Measurements from ENCODE around the gene EPHX1. TPM values are rescaled to one million over a fixed set of nuclear protein-coding genes. Genes with fewer than 3 reads are reported as not detected.
A peak's percentile ranks its signal among the peaks of the same experiment; 100 is the strongest.

EPHX1 gene
- total RNA-seq, 4 donors from 2014 or later, result 56.9 to 114 (median 90.6) TPM

GRCh38 chr1:225843426-225843795, 33.5 kb downstream of the EPHX1 start:
- Histone ChIP-seq H3K27ac (no peak overlapping the region), H3K4me3 (no peak overlapping the region), H3K36me3 (peaks cover 0 to 7% (median 2%) of the 10 kb centered on the region in 4 donors), H3K4me1 (peaks cover 0 to 15% (median 13%) of the 10 kb centered on the region in 4 donors), H3K27me3 (no peaks in the 10 kb centered on the region), H3K9me3 (no peaks in the 10 kb centered on the region)
- intact Hi-C loops (cut with DNase I; ENCODE audit: low total_unique reads), result loop anchor here (10.0 kb wide), 1 partner anchor 69 kb away; the partner anchor contains the start of gene SRP9
- WGBS, 2 donors (ENCODE audit: low coverage in 1 of 2), result 74 to 83% methylated on average over 5 to 6 of the region's 6 CpGs
- no peak for DNase-seq
- TF ChIP-seq POLR2AphosphoS5 (IDR thresholded peaks at IDR 0.05) (no peak), POLR2A (IDR thresholded peaks at IDR 0.05) (no peak), EP300 (IDR thresholded peaks at IDR 0.05; ENCODE audit: low read depth) (no peak), CTCF (IDR thresholded peaks at IDR 0.05) (no peak)
- in situ Hi-C loops (cut with MboI; ENCODE audit: low pct_ligation_motif_present in 1 of 4, low pct_unique_long_range_greater_than_20kb in 1 of 4, low sequenced_read_pairs in 3 of 4), result no loop called here

- peak overlapping the region in 1 of 4 donors; percentile 52 for H3K27ac ChIP-seq
- DNase-seq, result no peak
- in situ Hi-C loops (cut with MboI; ENCODE audit: low pct_ligation_motif_present in 1 of 4, low pct_unique_long_range_greater_than_20kb in 1 of 4, low sequenced_read_pairs in 3 of 4), result no loop called here
- H3K4me3 ChIP-seq, result no peak overlapping the region
- H3K36me3 ChIP-seq, result peaks cover 0 to 4% (median 1%) of the 10 kb centered on the region in 4 donors
- intact Hi-C loops (cut with DNase I; ENCODE audit: low total_unique reads), result loop anchor here (1.0 to 10.0 kb wide), 2 partner anchors 70 to 369 kb away; partner anchors contain the start of gene SRP9
- TF ChIP-seq CTCF (IDR thresholded peaks at IDR 0.05) (no peak), EP300 (IDR thresholded peaks at IDR 0.05; ENCODE audit: low read depth) (no peak), POLR2A (IDR thresholded peaks at IDR 0.05) (no peak), POLR2AphosphoS5 (IDR thresholded peaks at IDR 0.05) (peak in 2 of 3 donors; percentile 14 to 26)
- no peaks in the 10 kb centered on the region for H3K9me3 ChIP-seq
- H3K4me1 ChIP-seq, result peaks cover 0 to 21% (median 16%) of the 10 kb centered on the region in 4 donors
- H3K27me3 ChIP-seq, result no peaks in the 10 kb centered on the region
- WGBS, 2 donors (ENCODE audit: low coverage in 1 of 2), result 68 to 82% methylated on average over 3 to 18 of the region's 18 CpGs
These were observed 34.5 kb downstream of the EPHX1 start for GRCh38 chr1:225844236-225845061.

- WGBS, 2 donors (ENCODE audit: low coverage in 1 of 2), result 86% methylated on average over 14 of the region's 14 CpGs; no CpG with 5 or more reads in 1 of the 2 donors
- no peaks in the 10 kb centered on the region for H3K27me3 ChIP-seq
- TF ChIP-seq EP300 (IDR thresholded peaks at IDR 0.05; ENCODE audit: low read depth) (no peak), POLR2AphosphoS5 (IDR thresholded peaks at IDR 0.05) (no peak), CTCF (IDR thresholded peaks at IDR 0.05) (no peak), POLR2A (IDR thresholded peaks at IDR 0.05) (no peak)
- peaks cover 0 to 21% (median 18%) of the 10 kb centered on the region in 4 donors for H3K4me1 ChIP-seq
- DNase-seq, result no peak
- H3K9me3 ChIP-seq, result no peaks in the 10 kb centered on the region
- H3K4me3 ChIP-seq, result no peak overlapping the region
- H3K27ac ChIP-seq, result peak overlapping the region in 2 of 4 donors; percentile 37 to 52
- in situ Hi-C loops (cut with MboI; ENCODE audit: low pct_ligation_motif_present in 1 of 4, low pct_unique_long_range_greater_than_20kb in 1 of 4, low sequenced_read_pairs in 3 of 4) (no loop called here), intact Hi-C loops (cut with DNase I; ENCODE audit: low total_unique reads) (loop anchor here (1.0 to 10.0 kb wide), 2 partner anchors 70 to 370 kb away; partner anchors contain the start of gene SRP9)
- peaks cover 0 to 4% (median 1%) of the 10 kb centered on the region in 4 donors for H3K36me3 ChIP-seq
These were observed 35.2 kb downstream of the EPHX1 start for GRCh38 chr1:225845097-225845496.

- peak; percentile 74 for DNase-seq
These were observed 35.8 kb downstream of the EPHX1 start for GRCh38 chr1:225845571-225846259.

More at GRCh38 chr1:225845571-225846259, 35.8 kb downstream of the EPHX1 start:
- no peak overlapping the region for H3K4me3 ChIP-seq
- intact Hi-C loops (cut with DNase I; ENCODE audit: low total_unique reads) (loop anchor here (1.0 to 10.0 kb wide), 2 partner anchors 71 to 370 kb away; partner anchors contain the start of gene SRP9), in situ Hi-C loops (cut with MboI; ENCODE audit: low pct_ligation_motif_present in 1 of 4, low pct_unique_long_range_greater_than_20kb in 1 of 4, low sequenced_read_pairs in 3 of 4) (no loop called here)
- H3K36me3 ChIP-seq, result peaks cover 0 to 4% (median 1%) of the 10 kb centered on the region in 4 donors
- H3K4me1 ChIP-seq, result peaks cover 0 to 21% (median 18%) of the 10 kb centered on the region in 4 donors
- no peaks in the 10 kb centered on the region for H3K27me3 ChIP-seq
- H3K9me3 ChIP-seq, result no peaks in the 10 kb centered on the region
- TF ChIP-seq EP300 (IDR thresholded peaks at IDR 0.05; ENCODE audit: low read depth) (no peak), CTCF (IDR thresholded peaks at IDR 0.05) (peak; percentile 58 to 71 (median 64)), POLR2AphosphoS5 (IDR thresholded peaks at IDR 0.05) (peak in 2 of 3 donors; percentile 6 to 13), POLR2A (IDR thresholded peaks at IDR 0.05) (no peak)
- 69 to 100% methylated on average over 1 to 12 of the region's 13 CpGs for WGBS, 2 donors (ENCODE audit: low coverage in 1 of 2)
- peak overlapping the region in 3 of 4 donors; percentile 37 to 52 (median 38) for H3K27ac ChIP-seq

Data from transverse colon (tissue), 4 donors.